Astrocyte of the hippocampus (primary cell): ENCODE data around the gene MYRF.

Experiments
- DNase-seq: peaks from one replicate; pipeline ENCODE4 v3.0.0; 2011; ENCODE audit warnings: low read depth, low spot score

MYRF gene

DNA sequence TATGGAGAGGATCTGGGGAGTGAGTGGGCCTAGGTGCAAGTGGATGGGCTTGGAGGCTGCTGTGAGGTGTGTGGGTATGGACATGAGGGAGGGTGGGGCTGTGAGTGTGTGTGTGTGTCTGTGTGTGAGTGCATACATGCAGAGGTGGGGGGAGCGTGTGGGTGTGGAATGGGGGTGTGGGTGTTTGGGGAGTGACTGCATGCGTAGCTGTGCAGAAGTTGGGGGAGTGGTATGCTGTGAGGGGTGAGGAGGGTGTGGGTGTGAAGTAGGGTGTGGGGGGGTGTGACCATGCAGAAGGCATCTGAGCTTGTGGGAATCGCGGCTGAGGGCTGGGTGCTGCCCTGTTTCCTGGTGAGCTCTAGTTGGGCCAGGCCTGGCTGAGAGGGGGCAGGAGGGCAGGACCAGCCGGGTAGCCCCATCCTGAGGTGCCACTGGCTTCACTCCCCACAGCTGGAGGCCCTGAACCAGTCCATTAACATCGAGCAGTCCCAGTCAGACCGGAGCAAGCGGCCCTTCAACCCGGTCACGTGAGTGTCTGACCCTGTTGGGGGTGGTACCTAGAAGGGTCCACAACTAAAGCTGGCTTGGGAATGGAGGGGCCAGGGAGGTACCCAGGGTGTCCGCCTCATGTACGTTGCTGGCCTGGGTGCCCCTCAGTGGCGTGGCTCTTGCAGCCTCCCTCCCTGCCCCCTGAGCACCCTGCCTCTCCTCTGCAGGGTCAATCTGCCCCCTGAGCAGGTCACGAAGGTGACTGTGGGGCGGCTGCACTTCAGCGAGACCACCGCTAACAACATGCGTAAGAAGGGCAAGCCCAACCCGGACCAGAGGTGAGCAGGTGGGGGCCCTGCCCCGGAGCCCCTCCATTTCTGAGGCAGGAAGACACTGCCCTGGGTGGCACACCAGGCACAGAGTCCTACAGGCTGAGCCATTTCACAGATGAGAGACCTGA, 23.4 kb downstream of the MYRF start:
- no peak for DNase-seq

- DNase-seq = peak; percentile 81
Observed at GRCh38 chr11:61776561-61777075, 24.2 kb downstream of the MYRF start.

- DNase-seq = peak; percentile 48
Observed at GRCh38 chr11:61777234-61778090, 25.0 kb downstream of the MYRF start.

- no peak for DNase-seq
Observed at GRCh38 chr11:61778357-61778886, 26.0 kb downstream of the MYRF start.

GRCh38 chr11:61778920-61779650, 26.6 kb downstream of the MYRF start:
- DNase-seq = no peak

- DNase-seq = no peak
Observed at GRCh38 chr11:61779666-61780525, 27.5 kb downstream of the MYRF start.

DNA sequence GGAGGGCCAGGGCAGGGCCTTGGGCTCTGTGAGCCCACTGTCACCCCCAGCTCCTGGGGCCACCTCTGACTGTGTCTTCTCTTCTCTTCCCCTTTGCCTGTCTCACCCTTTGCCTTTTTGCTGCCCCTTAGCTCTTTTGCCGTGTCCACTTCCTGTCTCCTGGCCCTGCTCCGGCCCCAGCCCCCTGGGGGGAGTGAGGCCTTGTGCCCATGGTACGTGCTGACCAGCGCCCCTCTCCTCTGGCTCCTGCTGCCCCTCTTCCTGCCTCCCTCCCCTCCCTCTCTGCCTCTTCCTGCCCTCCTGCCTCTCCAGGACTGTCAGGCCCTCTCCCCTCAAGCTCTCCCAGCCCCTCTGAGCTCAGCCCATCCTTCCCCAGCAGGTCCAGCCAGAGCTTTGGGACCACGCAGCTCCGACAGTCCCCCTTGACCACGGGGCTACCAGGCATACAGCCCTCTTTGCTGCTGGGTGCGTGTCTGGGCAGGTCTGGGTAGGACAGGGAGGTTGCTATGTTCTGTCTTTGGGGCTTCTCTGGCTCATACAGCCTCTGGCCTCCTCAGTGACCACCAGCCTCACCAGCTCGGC, 28.2 kb downstream of the MYRF start:
- DNase-seq = no peak

- DNase-seq = no peak
Observed at GRCh38 chr11:61781585-61781984, 29.1 kb downstream of the MYRF start.

- DNase-seq = no peak
Observed at GRCh38 chr11:61782299-61782698, 29.9 kb downstream of the MYRF start.

GRCh38 chr11:61782841-61783240, 30.4 kb downstream of the MYRF start:
- DNase-seq = no peak

GRCh38 chr11:61783717-61784505, 31.5 kb downstream of the MYRF start:
- peak; percentile 75 for DNase-seq

- DNase-seq = no peak
Observed at GRCh38 chr11:61784506-61784805, 32.0 kb downstream of the MYRF start.

DNA sequence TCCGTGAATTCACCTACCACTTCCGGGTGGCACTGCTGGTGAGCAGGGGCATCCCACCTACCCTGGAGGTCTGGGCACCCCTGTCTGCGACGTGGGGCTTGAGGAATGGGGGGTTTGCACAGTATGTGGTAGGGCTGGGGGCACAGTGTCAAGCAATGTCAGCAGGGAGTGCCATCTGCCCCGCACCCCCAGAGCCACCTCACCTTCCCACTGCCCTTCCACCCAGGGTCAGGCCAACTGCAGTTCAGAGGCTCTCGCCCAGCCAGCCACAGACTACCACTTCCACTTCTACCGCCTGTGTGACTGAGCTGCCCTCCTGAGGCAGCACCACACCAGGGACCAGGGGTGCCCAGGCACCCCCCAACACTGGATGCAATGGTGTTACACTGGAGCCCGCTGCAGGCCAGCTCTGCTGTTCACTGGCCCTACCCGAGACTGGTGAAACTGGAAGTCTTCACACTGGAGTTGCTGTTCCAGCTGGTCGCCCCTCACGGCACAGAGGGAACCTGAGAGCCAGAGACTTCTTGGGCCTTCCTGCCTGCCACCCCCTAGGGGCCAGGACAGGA, 33.5 kb downstream of the MYRF start:
- DNase-seq = no peak

DNA sequence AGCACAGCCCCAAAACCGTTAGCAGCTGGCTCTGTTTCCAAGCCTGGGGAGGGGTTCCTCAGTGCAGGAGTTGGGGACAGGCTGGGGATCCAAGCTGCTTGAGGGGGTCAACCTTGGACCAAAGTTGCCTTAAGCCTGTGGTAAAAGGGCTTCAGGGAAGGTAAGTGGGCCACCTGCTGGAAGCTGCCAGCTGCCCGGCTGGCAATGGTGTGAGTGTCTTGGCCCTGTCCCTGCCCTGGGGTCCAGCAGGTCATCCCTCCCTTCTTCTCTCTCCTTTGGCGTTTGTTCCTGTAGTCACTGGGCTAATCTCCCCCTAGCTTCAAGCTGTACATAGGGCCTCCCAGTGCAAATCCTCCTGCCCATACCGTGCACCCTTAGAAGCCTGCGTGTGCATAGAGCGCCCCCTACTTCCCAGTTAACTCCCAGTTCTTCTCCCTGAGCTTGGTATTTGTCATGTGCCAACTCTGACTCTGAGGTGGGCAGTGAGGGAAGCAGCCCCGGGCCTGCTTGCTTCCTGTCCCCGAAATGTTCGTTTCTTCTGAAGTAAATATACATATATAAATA, 35.6 kb downstream of the MYRF start:
- peak; percentile 75 for DNase-seq

DNA sequence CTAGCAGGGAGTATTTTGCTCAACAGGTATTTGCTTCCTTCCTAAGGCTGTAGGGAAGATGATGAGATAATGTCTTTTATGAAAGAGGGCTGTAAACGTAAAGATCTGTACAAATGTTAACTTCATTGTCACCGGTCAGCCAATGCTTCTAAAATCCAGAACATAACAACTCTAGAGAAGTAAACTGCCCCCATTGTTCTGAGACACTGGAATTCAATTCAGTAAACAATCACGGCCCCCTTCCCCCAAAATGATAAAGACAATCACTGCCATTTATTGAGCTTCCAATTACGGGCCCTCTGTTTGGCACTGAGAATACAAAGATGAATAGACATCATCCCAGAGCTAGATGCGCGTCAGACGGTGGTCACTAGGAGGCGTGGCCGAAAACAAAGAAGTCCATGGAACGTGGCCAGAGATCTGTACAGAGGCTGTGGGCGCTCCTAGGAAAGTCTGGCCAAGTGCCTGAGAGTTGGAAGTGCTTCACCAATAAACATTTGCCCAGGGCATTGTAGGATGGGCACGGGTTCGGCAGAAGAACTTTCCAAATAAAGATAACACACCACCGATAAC, 39.4 kb downstream of the MYRF start:
- peak; percentile 96 for DNase-seq

- DNase-seq = peak; percentile 96
Observed at GRCh38 chr11:61792310-61793082, 40.1 kb downstream of the MYRF start, which contains the start of the genes FEN1 and TMEM258. FEN1 (plus strand) TSS chr11:61792911; CDS start chr11:61795362, 2,451 bp downstream. TMEM258 (minus strand) TSS chr11:61792599; CDS start chr11:61792558, 41 bp downstream.

DNA sequence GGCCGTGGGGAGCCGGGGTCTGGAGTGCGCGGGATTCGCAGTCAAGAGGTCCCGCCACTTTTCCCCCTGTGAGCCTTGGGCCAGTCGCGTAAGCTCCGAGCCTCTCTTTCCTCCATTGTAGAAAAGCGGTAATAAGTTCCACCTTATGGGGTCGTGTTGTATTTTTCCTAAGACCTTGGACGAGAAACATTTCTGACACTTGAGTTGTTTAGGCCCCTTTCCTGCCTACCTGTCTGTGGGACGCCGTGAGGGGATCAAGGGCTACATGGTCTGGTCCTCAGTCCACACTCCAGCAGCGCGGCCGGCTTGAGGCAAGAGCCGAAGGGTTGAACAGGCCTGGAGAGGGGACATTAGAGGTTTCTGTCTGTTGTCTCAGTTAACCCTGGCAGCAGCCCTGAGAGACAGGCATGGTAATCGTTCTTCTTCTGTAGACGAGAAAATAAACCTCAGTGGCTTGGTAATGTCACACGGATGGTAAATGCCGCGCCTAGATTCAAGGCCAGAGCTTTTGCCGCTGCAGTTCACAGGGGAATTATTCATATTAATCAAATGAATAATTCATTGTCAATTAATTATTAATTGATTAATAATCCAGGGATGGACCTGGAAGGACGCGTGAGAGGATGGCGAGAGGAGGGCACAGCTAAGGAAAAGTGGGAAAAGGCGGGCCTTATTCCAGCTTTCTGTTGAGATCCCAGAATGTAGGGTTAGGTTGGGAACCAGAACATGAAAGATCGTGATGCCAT, 40.8 kb downstream of the MYRF start:
- DNase-seq = no peak
